Natural killer cell (primary cell): Measurements from ENCODE around the gene KCNJ5. TPM values are rescaled to one million over a fixed set of nuclear protein-coding genes. Genes with fewer than 3 reads are reported as not detected.

Experiments
- ATAC-seq, 3 donors: fragments of 150-1000 bp in 2 of 3; fragments of 200-7000 bp in 1 of 3; cut with Tn5 transposase; 1 replicate in 1 of 3; 2 replicates in 2 of 3; pipeline ENCODE4 v1.10.0; 2021; ENCODE audit warnings: mild to moderate bottlenecking in 2 of 3, moderate library complexity in 2 of 3
- DNase-seq, 2 donors: peaks; one replicate each; pipeline versions ENCODE4 v3.0.0 to v3.0.0-alpha.2; 2013 to 2021; ENCODE audit warnings: mixed read lengths in 1 of 2
- H3K27ac ChIP-seq: one replicate; pipeline ENCODE4 v1.5.1; 2013; ENCODE audit warnings: mild to moderate bottlenecking, low read length
- H3K27me3 ChIP-seq: one replicate; pipeline ENCODE4 v1.6.1; 2013; ENCODE audit warnings: low read length; ENCODE audit not compliant: control insufficient read depth, insufficient read depth
- H3K36me3 ChIP-seq: one replicate; pipeline ENCODE4 v1.6.1; 2013; ENCODE audit warnings: low read length; ENCODE audit not compliant: control insufficient read depth, insufficient read depth
- H3K4me1 ChIP-seq: one replicate; pipeline ENCODE4 v1.6.1; 2013; ENCODE audit warnings: low read length; ENCODE audit not compliant: control insufficient read depth, insufficient read depth
- H3K4me3 ChIP-seq: one replicate; pipeline ENCODE4 v1.5.1; 2013; ENCODE audit warnings: low read length
- H3K9me3 ChIP-seq: one replicate; pipeline ENCODE4 v1.6.1; 2013; ENCODE audit warnings: low read length; ENCODE audit not compliant: control insufficient read depth, insufficient read depth
- H3K27ac Mint-ChIP-seq, 2 donors: one replicate each; pipeline ENCODE4 v1.8.0; 2022; ENCODE audit warnings: mild to moderate bottlenecking in 2 of 2, mixed read lengths in 2 of 2, moderate library complexity in 1 of 2
- H3K27me3 Mint-ChIP-seq, 2 donors: one replicate each; pipeline ENCODE4 v1.8.0; 2022; ENCODE audit warnings: low read depth in 2 of 2, mixed read lengths in 2 of 2
- H3K36me3 Mint-ChIP-seq: one replicate; pipeline ENCODE4 v1.8.0; 2022; ENCODE audit warnings: mixed read lengths
- H3K4me1 Mint-ChIP-seq, 2 donors: one replicate each; pipeline ENCODE4 v1.8.0; 2022; ENCODE audit warnings: mixed read lengths in 2 of 2
- H3K4me3 Mint-ChIP-seq: one replicate; pipeline ENCODE4 v1.8.0; 2022; ENCODE audit warnings: mild to moderate bottlenecking, moderate library complexity, mixed read lengths
- H3K9me3 Mint-ChIP-seq, 2 donors: one replicate each; pipeline ENCODE4 v1.8.0; 2022; ENCODE audit warnings: mixed read lengths in 2 of 2
- CTCF ChIP-seq: fragments of 200-600 bp; IDR thresholded peaks from one replicate; pipeline ENCODE4 v1.8.0; 2022; ENCODE audit warnings: antibody characterized with exemption
- WGBS: methylation state at CpG from one replicate; pipeline ENCODE4 v1.1.7; 2013; ENCODE audit warnings: missing lambda C conversion rate; ENCODE audit not compliant: insufficient coverage; 5-methylcytosine and 5-hydroxymethylcytosine counted together
- intact Hi-C: fragments of 100-400 bp; cut with micrococcal nuclease; formaldehyde crosslinking; loops from one replicate; pipeline ENCODE4 v1.14.2; 2022
- total RNA-seq, 4 donors: library from RNA; stranded (reverse); fragments of 120-200 nt in 1 of 4; gene quantifications; one replicate each; pipeline versions ENCODE4 v1.2.3 to v1.2.4, GENCODE V29; 2013 to 2022

The KCNJ5 gene
- total RNA-seq, 3 donors from 2014 or later (not counting 1 experiment from before 2014, with no cell fraction given) = 0.09 to 0.18 (median 0.15) TPM

GRCh38 chr11:128877726-128878125, 13.4 kb upstream of the KCNJ5 start:
- no peak for DNase-seq
- H3K4me3 ChIP-seq = no peak overlapping the region
- Mint-ChIP-seq H3K4me3 (no peak overlapping the region), H3K36me3 (no peaks in the 10 kb centered on the region), H3K4me1 (no peaks in the 10 kb centered on the region), H3K27me3 (peaks cover 9 to 19% of the 10 kb centered on the region in 2 donors), H3K27ac (no peak overlapping the region), H3K9me3 (no peaks in the 10 kb centered on the region)
- no peaks in the 10 kb centered on the region for H3K27me3 ChIP-seq
- no peak for TF ChIP-seq CTCF
- no peaks in the 10 kb centered on the region for H3K4me1 ChIP-seq
- intact Hi-C loops = no loop called here
- H3K36me3 ChIP-seq = no peaks in the 10 kb centered on the region
- no peak for ATAC-seq
- H3K9me3 ChIP-seq = no peaks in the 10 kb centered on the region
- no peak overlapping the region for H3K27ac ChIP-seq
- WGBS = 71% methylated on average over 5 of the region's 5 CpGs

- H3K27me3 ChIP-seq = peaks cover 2% of the 10 kb centered on the region
- H3K27ac ChIP-seq = no peak overlapping the region
- no peaks in the 10 kb centered on the region for H3K4me1 Mint-ChIP-seq
- 88% methylated on average over 1 of the region's 2 CpGs for WGBS
- no peak for TF ChIP-seq CTCF
- H3K27ac Mint-ChIP-seq = no peak overlapping the region
- H3K27me3 Mint-ChIP-seq = peaks cover 15 to 26% of the 10 kb centered on the region in 2 donors
- no peaks in the 10 kb centered on the region for H3K9me3 Mint-ChIP-seq
- no peak overlapping the region for H3K4me3 ChIP-seq
- ATAC-seq (no peak), DNase-seq (no peak)
- no peaks in the 10 kb centered on the region for H3K9me3 ChIP-seq
- no peaks in the 10 kb centered on the region for H3K36me3 Mint-ChIP-seq
- no peaks in the 10 kb centered on the region for H3K36me3 ChIP-seq
- H3K4me1 ChIP-seq = no peaks in the 10 kb centered on the region
- no peak overlapping the region for H3K4me3 Mint-ChIP-seq
- intact Hi-C loops = no loop called here
Observed at GRCh38 chr11:128878455-128878854, 12.7 kb upstream of the KCNJ5 start.

- no peaks in the 10 kb centered on the region for H3K36me3 ChIP-seq
- ATAC-seq = no peak
- TF ChIP-seq CTCF = no peak
- no peak overlapping the region for H3K27ac Mint-ChIP-seq
- intact Hi-C loops = no loop called here
- H3K4me3 ChIP-seq = no peak overlapping the region
- 85% methylated on average over 12 of the region's 12 CpGs for WGBS
- H3K9me3 ChIP-seq = no peaks in the 10 kb centered on the region
- DNase-seq = no peak
- H3K4me1 Mint-ChIP-seq = peaks cover 3% of the 10 kb centered on the region in 2 donors
- peaks cover 23 to 39% of the 10 kb centered on the region in 2 donors for H3K27me3 Mint-ChIP-seq
- no peak overlapping the region for H3K27ac ChIP-seq
- H3K4me3 Mint-ChIP-seq = no peak overlapping the region
- H3K9me3 Mint-ChIP-seq = no peaks in the 10 kb centered on the region
- H3K4me1 ChIP-seq = no peaks in the 10 kb centered on the region
- H3K36me3 Mint-ChIP-seq = no peaks in the 10 kb centered on the region
- peaks cover 5% of the 10 kb centered on the region for H3K27me3 ChIP-seq
Observed at GRCh38 chr11:128879817-128880216, 11.3 kb upstream of the KCNJ5 start.

- ATAC-seq (no peak), DNase-seq (no peak)
- no peak overlapping the region for H3K27ac ChIP-seq
- no peak overlapping the region for H3K4me3 ChIP-seq
- Mint-ChIP-seq H3K4me3 (no peak overlapping the region), H3K27me3 (peaks cover 32 to 52% of the 10 kb centered on the region in 2 donors), H3K9me3 (no peaks in the 10 kb centered on the region), H3K27ac (no peak overlapping the region), H3K36me3 (no peaks in the 10 kb centered on the region), H3K4me1 (peaks cover 10 to 13% of the 10 kb centered on the region in 2 donors)
- intact Hi-C loops = no loop called here
- no peaks in the 10 kb centered on the region for H3K9me3 ChIP-seq
- peaks cover 9% of the 10 kb centered on the region for H3K27me3 ChIP-seq
- no peaks in the 10 kb centered on the region for H3K36me3 ChIP-seq
- TF ChIP-seq CTCF = no peak
- peaks cover 3% of the 10 kb centered on the region for H3K4me1 ChIP-seq
- 78% methylated on average over 8 of the region's 8 CpGs for WGBS
Observed at GRCh38 chr11:128881221-128881620, 9.9 kb upstream of the KCNJ5 start.
